HG02610 (cell line): ENCODE data around the gene SPPL2B.

ENCODE experiments used
- ATAC-seq: cut with Tn5 transposase; IDR thresholded peaks from one replicate; pipeline ENCODE4 v1.9.1; 2021; ENCODE audit warnings: mild to moderate bottlenecking, moderate library complexity; ENCODE audit not compliant: unreplicated experiment

Gene SPPL2B

GRCh38 chr19:2320939-2321338 is 7.5 kb upstream of the SPPL2B start:
- no peak for ATAC-seq

- no peak for ATAC-seq
Measured at GRCh38 chr19:2321565-2322283, 6.8 kb upstream of the SPPL2B start.

GRCh38 chr19:2323707-2324106 is 4.8 kb upstream of the SPPL2B start:
- no peak for ATAC-seq

GRCh38 chr19:2324220-2324948 is 4.1 kb upstream of the SPPL2B start:
- ATAC-seq = no peak

- no peak for ATAC-seq
Measured at GRCh38 chr19:2325281-2326046, 3.0 kb upstream of the SPPL2B start.

GRCh38 chr19:2326699-2327360 is 1.7 kb upstream of the SPPL2B start:
- no peak for ATAC-seq

GRCh38 chr19:2327773-2328400 is 597 bp upstream of the SPPL2B start:
- ATAC-seq = no peak

- ATAC-seq = no peak
Measured at GRCh38 chr19:2329149-2329478, 630 bp downstream of the SPPL2B start.

GRCh38 chr19:2329501-2329916 is 1.0 kb downstream of the SPPL2B start:
- no peak for ATAC-seq

GRCh38 chr19:2330255-2330631 is 1.8 kb downstream of the SPPL2B start:
- no peak for ATAC-seq

GRCh38 chr19:2330632-2331284 is 2.3 kb downstream of the SPPL2B start:
- no peak for ATAC-seq

GRCh38 chr19:2331601-2332246 is 3.2 kb downstream of the SPPL2B start:
- no peak for ATAC-seq

GRCh38 chr19:2332341-2333026 is 4.0 kb downstream of the SPPL2B start:
- no peak for ATAC-seq

- ATAC-seq = no peak
Measured at GRCh38 chr19:2333027-2333806, 4.7 kb downstream of the SPPL2B start.

- ATAC-seq = no peak
Measured at GRCh38 chr19:2333807-2334211, 5.3 kb downstream of the SPPL2B start.

- no peak for ATAC-seq
Measured at GRCh38 chr19:2334426-2334825, 5.9 kb downstream of the SPPL2B start.

GRCh38 chr19:2334986-2335846 is 6.7 kb downstream of the SPPL2B start:
- no peak for ATAC-seq

GRCh38 chr19:2335848-2336247 is 7.4 kb downstream of the SPPL2B start:
- ATAC-seq = no peak
